Psoas muscle (tissue), 8 donors: ENCODE data around the gene STKLD1. TPM values are rescaled to one million over a fixed set of nuclear protein-coding genes. Genes with fewer than 3 reads are reported as not detected.

Experiments used
- ATAC-seq, 4 donors: fragments of 200-7000 bp; cut with Tn5 transposase; one replicate each; pipeline ENCODE4 v1.9.1; 2020; ENCODE audit warnings: moderate library complexity in 3 of 4, mild to moderate bottlenecking in 2 of 4
- DNase-seq, 2 donors: peaks; one replicate each; pipeline ENCODE4 v3.0.0-alpha.2; 2020
- H3K27ac ChIP-seq: fragments of 200-600 bp; one replicate; pipeline ENCODE4 v1.8.0; 2022
- H3K27me3 ChIP-seq, 3 donors: fragments of 200-600 bp in 1 of 3; one replicate each; pipeline versions ENCODE4 v1.6.1 to v1.8.0; 2013 to 2022; ENCODE audit warnings: low read length in 2 of 3, mild to moderate bottlenecking in 2 of 3, moderate library complexity in 1 of 3; ENCODE audit not compliant: insufficient read depth in 3 of 3
- H3K36me3 ChIP-seq, 2 donors: fragments of 200-600 bp in 1 of 2; one replicate each; pipeline versions ENCODE4 v1.6.1 to v1.8.0; 2013 to 2022; ENCODE audit warnings: low read depth in 1 of 2, mild to moderate bottlenecking in 1 of 2, moderate library complexity in 1 of 2; ENCODE audit not compliant: insufficient read depth in 1 of 2
- H3K4me1 ChIP-seq: fragments of 200-600 bp; one replicate; pipeline ENCODE4 v1.8.0; 2022
- H3K4me3 ChIP-seq: fragments of 200-600 bp; one replicate; pipeline ENCODE4 v1.8.0; 2022; ENCODE audit warnings: mild to moderate bottlenecking
- H3K9me3 ChIP-seq: fragments of 200-600 bp; one replicate; pipeline ENCODE4 v1.8.0; 2022
- CTCF ChIP-seq: fragments of 200-600 bp; IDR thresholded peaks from one replicate; pipeline ENCODE4 v1.8.0; 2022; ENCODE audit warnings: antibody characterized with exemption
- WGBS, 3 donors: extraction: QIAGEN DNeasy Blood & Tissue Kit; methylation state at CpG; one replicate each; pipeline versions ENCODE4 v1.1.6 to v1.1.7; 2013; 5-methylcytosine and 5-hydroxymethylcytosine counted together
- intact Hi-C, 2 donors: fragments of 100-400 bp; cut with DNase I; formaldehyde crosslinking; loops; one replicate each; pipeline versions ENCODE4 v1.11.0 to v1.14.2; 2022
- polyA plus RNA-seq, 3 donors: library from polyadenylated mRNA; stranded (reverse); fragments of 200-250 nt; gene quantifications; one replicate each; pipeline ENCODE4 v1.2.3, GENCODE V29; 2013
- total RNA-seq, 4 donors: library from RNA; stranded (reverse); fragmentation: NEBNext Ultra II Directional in 2 of 4; extraction: Animal tissue kit (Norgen Biotek cat#: 25700) in 2 of 4; gene quantifications; one replicate each; pipeline versions ENCODE4 v1.2.1 to v1.2.4, GENCODE V29; 2021 to 2023
- donor health status: healthy with polysubstance abuse.
- donor health status: DM: no; HTN: no; CAD: no; lungs with moderate emphysema.
- donor health status: Bipolar disorder and iron deficiency.
- donor health status: healthy.
- donor health status: DM: yes; HTN: yes; CAD: no.
- donor health status: DM: no; HTN: no; CAD: no.
- donor health status: DM: no; HTN: no; CAD: no.
- donor health status: DM: yes; HTN: yes; CAD: no.

STKLD1 gene
- total and polyA plus RNA-seq, 7 donors: 0.07 to 0.69 (median 0.46) TPM

GRCh38 chr9:133406480-133407307, 30.5 kb downstream of the STKLD1 start:
- peak; percentile 83 for TF ChIP-seq CTCF
- H3K36me3 ChIP-seq: peaks cover 9 to 71% of the 10 kb centered on the region in 2 donors
- intact Hi-C loops: loop anchor here (1.0 to 5.0 kb wide), 3 partner anchors 49 to 81 kb away; partner anchors contain the start of genes SURF1 (in 1 of the 2) and SURF2 (in 1 of the 2)
- no peaks in the 10 kb centered on the region for H3K27me3 ChIP-seq
- H3K27ac ChIP-seq: peak overlapping the region; percentile 76
- no peaks in the 10 kb centered on the region for H3K9me3 ChIP-seq
- WGBS, 3 donors: 58 to 63% (median 58%) methylated on average over 24 of the region's 24 CpGs
- peaks cover 18% of the 10 kb centered on the region for H3K4me1 ChIP-seq
- peak; percentile 78 to 85 (median 82) for ATAC-seq
- DNase-seq: peak; percentile 74 to 85
- no peak overlapping the region for H3K4me3 ChIP-seq

GRCh38 chr9:133408042-133408441, 31.9 kb downstream of the STKLD1 start:
- H3K4me1 ChIP-seq: peaks cover 18% of the 10 kb centered on the region
- H3K27ac ChIP-seq: no peak overlapping the region
- no peaks in the 10 kb centered on the region for H3K9me3 ChIP-seq
- DNase-seq (no peak), ATAC-seq (no peak)
- TF ChIP-seq CTCF: no peak
- intact Hi-C loops: loop anchor here (5.0 kb wide), 2 partner anchors 51 to 79 kb away; partner anchors contain the start of genes SURF1 (in 1 of the 2) and SURF2 (in 1 of the 2)
- no peaks in the 10 kb centered on the region for H3K27me3 ChIP-seq
- WGBS, 3 donors: 90 to 100% (median 96%) methylated on average over 1 of the region's 1 CpG
- H3K4me3 ChIP-seq: no peak overlapping the region
- H3K36me3 ChIP-seq: peaks cover 9 to 74% of the 10 kb centered on the region in 2 donors

- 77 to 83% (median 82%) methylated on average over 1 of the region's 1 CpG for WGBS, 3 donors
- peaks cover 12 to 52% of the 10 kb centered on the region in 2 donors for H3K36me3 ChIP-seq
Measured at GRCh38 chr9:133415170-133415569, 39.0 kb downstream of the STKLD1 start.

More at GRCh38 chr9:133415170-133415569, 39.0 kb downstream of the STKLD1 start:
- H3K4me3 ChIP-seq: no peak overlapping the region
- ATAC-seq (no peak), DNase-seq (no peak)
- peaks cover 6% of the 10 kb centered on the region for H3K4me1 ChIP-seq
- no peaks in the 10 kb centered on the region for H3K9me3 ChIP-seq
- intact Hi-C loops: loop anchor here in 1 of 2 donors (5.0 kb wide), 2 partner anchors 47 to 62 kb away; partner anchors contain the start of gene SLC2A6
- TF ChIP-seq CTCF: no peak
- no peaks in the 10 kb centered on the region for H3K27me3 ChIP-seq
- H3K27ac ChIP-seq: no peak overlapping the region
